GOT3 (cell line): Measurements from ENCODE around the gene APBA2.

ENCODE experiments used
- DNase-seq: peaks from one replicate; lab custom pipeline; 2025; ENCODE audit warnings: mixed read lengths; lab: John Stamatoyannopoulos, UW

Gene APBA2

DNA sequence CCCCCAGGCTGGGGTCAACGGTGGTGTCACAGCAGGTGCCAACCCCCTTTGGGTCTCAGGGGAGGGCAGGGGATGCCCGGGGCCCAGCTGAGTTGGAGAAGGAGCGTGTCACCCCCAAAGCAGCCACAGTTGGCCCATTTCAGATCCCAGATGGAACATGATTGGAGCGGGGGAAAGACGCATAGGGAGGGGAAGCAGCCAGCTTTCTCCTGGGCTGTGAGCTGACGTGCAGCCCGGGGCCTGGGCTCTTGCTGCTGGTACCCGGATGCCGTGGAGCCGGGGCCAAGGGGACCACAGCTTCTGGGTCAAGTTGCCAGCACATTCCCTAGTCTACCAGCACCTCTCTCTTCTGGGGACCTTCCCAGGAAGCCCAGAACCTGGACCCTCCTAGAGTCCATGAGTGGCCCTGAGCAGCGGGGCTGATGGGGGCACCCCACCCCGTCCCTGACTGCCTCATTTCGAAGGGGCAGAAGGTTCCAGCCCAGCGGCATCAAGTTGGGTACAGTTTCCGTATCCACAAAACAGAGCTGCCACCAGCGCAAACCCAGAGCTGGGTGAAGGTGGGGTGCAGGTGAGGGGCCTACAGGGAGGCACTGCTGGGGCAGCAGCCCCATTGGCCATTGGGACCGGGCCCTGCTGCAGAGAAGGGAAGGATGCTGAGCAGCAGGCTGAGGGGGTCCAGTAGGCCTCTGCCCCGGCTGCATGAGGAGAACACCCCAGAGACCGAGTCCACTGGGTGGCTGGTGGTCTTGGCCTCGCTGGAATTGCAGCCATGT lies 235.0 kb downstream of the APBA2 start:
- DNase-seq: no peak

GRCh38 chr15:29121369-29121656 lies 235.5 kb downstream of the APBA2 start:
- DNase-seq: no peak

DNA sequence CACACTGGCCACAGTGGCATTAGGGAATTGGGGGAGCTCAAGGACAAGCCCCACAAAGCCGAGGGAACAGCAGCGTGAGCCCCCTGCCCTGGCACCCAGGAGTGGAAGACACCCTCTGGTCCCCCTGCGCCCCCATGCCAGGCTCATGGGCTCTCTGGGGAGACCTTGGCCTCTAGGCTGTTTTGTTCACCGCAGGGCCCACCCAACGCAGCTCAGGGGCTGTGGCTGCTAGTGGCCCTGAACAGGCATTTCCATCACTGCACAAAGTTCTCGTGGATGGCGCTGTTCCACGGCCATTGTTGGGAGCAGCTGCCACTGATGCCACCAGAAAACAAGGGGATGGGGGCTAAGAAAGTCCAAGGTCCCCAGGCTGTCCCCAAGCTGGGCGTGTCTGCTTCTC lies 236.1 kb downstream of the APBA2 start:
- no peak for DNase-seq

DNA sequence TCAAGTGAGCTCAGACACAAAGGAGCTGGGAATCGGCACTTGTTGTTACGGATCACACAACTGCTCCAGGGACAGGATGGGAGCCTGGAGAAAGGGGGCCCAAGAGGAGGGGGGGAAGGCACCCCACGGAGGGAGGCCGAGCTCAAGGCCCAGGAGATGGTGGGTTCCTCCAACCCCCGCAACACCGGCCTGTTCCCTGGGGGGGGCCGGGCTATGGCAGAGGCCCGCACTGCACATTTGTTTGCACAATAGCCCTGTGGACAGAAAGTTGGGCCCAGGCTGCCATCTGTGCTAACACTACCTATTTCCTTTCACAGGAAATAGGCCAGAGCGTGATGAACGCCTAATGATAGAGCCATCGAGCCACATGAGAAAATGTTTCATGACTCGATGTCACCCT lies 236.7 kb downstream of the APBA2 start:
- no peak for DNase-seq

DNA sequence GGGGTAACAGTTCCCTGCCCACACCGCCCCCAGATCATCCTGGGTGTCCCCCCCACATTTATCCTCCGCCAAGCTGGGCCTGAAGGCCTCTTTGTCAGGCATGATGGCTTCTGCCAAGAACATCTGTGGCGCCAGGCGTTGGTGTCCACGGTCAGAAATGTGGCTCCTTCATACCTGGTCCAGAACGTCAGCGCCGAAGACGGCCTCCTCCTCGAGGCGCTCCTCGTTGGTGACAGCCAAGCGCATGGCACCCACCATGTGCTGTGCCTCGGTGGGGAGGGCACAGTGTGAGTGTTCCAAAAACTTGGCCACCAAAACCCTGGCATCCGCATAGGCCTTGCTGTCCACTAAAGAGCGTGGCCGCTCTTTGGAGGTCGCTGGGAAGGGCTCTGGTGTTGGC lies 237.4 kb downstream of the APBA2 start:
- DNase-seq: no peak

DNA sequence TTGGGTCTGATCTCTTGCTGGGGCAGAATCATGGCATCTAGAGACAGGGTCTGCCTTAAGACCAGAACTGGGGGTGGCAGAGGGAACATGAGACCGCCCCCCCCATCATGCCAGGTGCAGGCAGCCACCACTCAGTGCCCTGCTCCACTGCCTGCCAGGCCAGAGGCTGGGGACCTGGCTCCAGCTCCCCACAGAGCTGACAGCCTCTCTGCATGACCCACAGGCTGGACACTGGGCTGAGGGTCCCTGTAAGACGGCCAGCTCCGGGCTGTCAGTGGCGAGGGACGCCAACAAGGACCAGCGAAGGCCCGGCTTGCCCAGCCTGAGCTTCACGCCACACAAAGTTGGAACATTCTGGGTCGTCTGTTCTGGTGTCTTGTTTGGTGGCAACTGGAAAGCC lies 238.2 kb downstream of the APBA2 start:
- no peak for DNase-seq

- no peak for DNase-seq
Measured at GRCh38 chr15:29124581-29125381, 239.0 kb downstream of the APBA2 start.

DNA sequence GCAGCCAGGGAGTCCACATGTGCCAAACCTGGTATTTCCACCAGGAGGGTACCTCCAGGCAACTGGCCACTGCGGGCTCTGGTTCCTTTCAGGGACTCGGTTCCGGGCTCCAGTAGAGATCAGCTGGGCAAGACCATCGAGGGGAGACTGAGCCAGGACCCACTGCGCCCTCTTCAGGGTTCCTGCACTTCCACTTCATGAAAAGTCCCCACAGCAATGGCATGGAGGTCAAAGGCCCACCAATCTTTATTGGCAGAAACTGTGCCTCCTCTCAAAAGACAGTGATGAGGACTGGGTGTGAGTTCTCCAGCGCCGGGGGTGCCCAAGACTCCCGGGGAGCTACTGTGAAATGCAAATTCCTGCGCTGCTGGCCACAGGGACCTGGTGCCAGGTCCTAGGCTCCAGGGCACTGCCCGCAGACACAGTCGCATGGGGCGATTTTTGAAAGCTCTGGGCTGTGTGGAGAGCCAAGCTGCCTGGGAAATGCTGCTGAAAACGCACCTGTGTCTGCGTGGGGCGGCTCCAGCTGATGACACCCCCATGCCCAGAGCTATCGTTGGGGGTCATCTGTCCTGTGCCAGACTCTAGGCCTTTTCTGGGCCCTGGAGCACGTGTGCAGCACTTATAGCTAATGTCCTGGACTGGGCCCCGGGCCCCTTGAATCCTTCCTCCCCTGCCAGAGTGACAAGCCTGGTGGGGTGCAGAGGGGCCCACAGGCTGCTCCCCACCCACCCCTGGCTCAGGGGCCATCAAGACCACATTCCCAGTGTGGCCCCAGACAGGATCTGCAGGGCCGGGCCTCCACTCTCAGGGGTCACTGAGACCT lies 239.8 kb downstream of the APBA2 start:
- DNase-seq: no peak

- no peak for DNase-seq
Measured at GRCh38 chr15:29126208-29126536, 240.4 kb downstream of the APBA2 start.

DNA sequence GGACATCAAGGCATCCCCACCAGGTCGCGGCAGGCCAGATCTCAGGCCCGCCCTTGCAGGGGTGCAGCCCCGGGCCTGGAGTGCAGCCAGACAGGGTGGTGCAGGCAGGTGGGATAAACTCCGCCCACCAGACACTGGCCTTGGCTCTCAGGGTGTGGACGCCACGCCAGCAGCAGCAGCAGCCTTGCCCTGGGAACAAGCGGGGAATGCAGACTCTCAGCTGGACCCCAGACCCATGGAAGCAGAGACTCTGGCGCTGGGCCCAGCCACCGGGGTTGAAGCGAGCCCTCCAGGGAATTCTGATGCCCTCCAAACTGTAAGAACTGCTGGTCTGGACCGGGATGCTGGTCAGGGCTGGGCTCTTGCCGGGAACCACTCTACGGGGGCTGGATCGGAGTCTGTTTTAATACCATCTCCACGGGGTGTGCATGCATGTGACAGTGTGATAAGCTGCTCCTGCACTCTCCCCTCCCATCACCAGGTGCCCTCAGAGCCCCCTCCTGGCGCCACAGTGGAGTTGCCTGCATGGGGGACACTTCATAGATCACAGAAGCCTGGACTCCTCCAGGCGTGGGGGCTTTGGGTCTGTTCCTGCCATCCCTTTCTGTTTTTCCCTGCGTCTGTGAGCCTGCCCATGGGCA lies 241.2 kb downstream of the APBA2 start:
- no peak for DNase-seq

DNA sequence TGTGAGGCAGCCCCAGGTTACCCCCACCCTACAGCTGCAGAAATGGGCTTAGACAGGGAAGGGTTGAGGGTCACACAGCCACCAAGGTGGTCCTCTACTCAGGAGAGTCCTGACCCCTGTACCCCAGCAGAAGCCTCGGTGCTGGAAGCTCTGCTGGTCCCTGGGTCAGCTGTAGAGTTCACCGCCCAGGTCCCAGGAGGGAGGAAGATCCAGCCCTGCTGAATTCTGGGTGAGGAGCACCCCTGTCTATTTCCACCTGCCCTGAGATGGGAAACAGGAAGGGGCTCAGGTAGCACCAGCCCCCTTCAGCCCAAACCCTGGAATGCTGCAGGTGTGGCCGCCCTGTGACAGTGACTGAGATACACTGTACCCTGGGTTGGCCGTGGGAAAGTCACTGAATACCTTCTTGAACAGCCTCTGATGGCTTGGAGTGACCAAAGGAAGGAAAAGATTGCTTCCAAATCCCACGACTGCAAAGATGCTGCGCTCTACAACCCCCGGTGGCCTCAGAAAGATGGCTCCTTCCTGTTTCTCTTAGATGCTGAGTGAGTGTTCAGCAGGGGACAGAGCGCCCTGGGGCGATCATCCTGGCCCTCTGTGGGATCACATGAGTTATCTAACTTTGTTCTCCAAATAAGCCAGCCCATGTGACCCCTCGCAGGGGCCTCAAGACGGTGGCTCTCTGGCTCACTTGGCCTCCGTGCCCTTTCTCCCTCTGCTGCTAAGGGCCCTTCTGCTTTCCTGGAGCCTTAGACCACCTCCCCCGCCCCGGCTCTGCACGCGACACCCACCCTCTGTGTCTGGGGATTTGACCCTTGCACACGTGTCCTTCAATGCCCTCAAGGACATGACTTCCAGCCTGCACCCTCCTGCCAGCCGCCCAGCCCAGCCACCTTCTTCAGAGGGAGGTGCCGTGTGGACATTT lies 242.0 kb downstream of the APBA2 start:
- no peak for DNase-seq

DNA sequence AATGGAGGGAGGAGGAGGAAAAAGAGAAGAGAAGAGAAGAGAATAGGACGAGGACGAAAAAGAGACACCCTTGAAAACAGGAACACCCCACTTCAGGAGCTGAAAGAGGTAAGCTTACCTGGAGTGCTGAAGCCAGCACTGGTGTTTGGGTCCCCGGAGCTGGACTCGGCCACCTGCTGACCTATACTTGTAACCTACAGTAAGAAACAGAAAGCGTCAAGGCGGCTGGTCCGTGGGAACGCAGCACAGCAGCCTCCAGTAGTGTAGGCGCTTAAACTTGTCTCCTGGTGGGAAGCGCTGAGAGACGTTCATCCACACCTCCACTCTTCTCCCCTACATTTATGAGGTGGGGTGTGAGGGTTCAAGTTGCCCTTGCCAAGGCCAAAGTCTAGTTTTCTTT lies 242.9 kb downstream of the APBA2 start:
- DNase-seq: no peak

- no peak for DNase-seq
Measured at GRCh38 chr15:29129221-29129620, 243.4 kb downstream of the APBA2 start.

GRCh38 chr15:29129926-29130325 lies 244.2 kb downstream of the APBA2 start:
- DNase-seq: no peak

GRCh38 chr15:29130476-29130875 lies 244.7 kb downstream of the APBA2 start:
- DNase-seq: no peak

DNA sequence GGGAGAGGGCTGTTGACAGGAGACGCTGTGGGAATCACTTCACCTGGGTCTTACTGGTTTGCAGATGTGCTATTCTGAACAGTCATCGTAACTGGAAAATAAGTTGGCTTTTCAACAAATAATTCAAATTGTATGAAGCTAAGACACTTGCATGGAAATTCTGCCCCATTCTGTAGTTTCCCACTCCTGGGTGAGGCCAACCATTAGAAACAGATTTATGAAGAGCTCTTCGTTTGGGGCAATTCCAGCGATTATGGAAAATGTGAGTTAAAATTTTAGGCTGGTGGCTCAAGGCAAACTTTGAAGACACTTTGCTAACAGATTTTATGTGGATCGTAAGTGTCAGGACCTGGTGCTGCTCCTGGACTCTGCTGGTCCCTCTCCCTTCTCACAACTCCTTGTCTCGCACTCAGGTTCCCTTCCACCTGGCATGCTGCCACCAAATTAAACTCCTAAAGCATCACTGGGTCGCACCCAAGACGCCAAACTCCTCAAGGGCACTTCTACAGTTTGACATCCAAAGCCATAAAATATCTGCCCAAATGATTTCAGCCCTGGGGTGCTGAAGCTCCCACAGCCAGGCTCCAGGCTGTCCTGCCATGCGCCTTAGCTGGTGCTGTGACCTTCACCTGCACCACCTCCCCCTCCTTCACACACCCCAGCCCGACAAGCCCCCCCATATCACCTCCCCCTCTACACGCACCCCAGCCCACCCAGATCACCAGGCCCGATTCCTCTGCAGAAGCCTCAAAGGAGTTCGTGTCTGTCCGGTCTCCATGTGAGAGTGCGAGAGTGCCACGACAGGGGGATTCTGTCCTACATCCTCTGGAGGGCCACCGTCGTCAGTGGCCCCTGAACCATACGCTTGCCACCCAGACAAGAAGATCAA lies 245.4 kb downstream of the APBA2 start:
- no peak for DNase-seq

DNA sequence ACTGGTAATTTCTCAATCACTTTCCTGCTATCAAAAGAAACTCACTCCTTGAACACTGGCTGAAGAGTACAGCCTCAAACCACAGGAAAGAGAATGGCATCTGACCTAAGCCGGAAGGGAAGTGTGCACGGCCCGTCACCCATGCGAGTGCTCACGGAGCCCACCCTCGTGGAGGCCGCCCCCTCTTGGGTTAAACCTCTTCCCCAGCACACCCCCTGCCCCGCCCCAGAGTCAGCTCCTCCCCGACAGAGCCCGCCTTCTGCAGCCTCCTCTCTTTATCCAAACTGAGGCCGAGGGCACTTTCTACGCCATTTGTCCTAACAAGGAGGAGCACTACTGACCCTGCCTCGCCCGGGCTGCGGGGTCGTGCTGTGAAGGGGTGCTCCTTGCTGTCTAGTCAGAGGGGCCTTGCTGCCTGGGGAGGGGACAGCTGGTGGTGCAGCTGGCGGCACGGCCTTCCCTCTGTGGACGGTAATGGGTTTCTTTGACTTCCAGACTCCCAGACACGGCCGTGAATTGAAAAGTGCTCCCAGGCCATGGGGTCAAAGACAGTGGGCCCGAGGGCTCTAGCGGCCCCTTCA lies 246.2 kb downstream of the APBA2 start:
- no peak for DNase-seq

GRCh38 chr15:29132735-29133181 lies 247.0 kb downstream of the APBA2 start:
- DNase-seq: no peak

- no peak for DNase-seq
Measured at GRCh38 chr15:29133321-29133720, 247.5 kb downstream of the APBA2 start.

GRCh38 chr15:29133791-29134190 lies 248.0 kb downstream of the APBA2 start:
- no peak for DNase-seq
